Fibroblast of skin of back (primary cell): ENCODE results near the gene AJAP1. TPM values are rescaled to one million over a fixed set of nuclear protein-coding genes. Genes with fewer than 3 reads are reported as not detected.
"Not testable (repeated sequence)": the region's sequence is repeated elsewhere in the genome, so short reads cannot be mapped to it uniquely, and the experiment has no call there.

Experiments
- DNase-seq: peaks from one replicate; pipeline ENCODE4 v3.0.0-alpha.2; 2013
- polyA plus RNA-seq, 2 experiments: library from polyadenylated mRNA; unstranded; fragments of 120-200 nt; gene quantifications; one replicate each; pipeline ENCODE4 v1.2.1, GENCODE V29; 2013; ENCODE audit not compliant: insufficient read length in 2 of 2

Gene AJAP1
- 5.0 TPM for polyA plus RNA-seq (2013, experiment 1 of 2; ENCODE audit: insufficient read length)
- polyA plus RNA-seq (2013, experiment 2 of 2; ENCODE audit: insufficient read length): 2.3 TPM

- peak; percentile 49 for DNase-seq
Measured at GRCh38 chr1:4653796-4654725, at the start of gene AJAP1. Gene AJAP1, plus strand, starts transcription at chr1:4654609. Its CDS starts 817 bp downstream, at chr1:4655426.

- no peak for DNase-seq
Measured at GRCh38 chr1:4605158-4605557, 49.3 kb upstream of the AJAP1 start.

- DNase-seq: no peak
Measured at GRCh38 chr1:4611563-4612341, 42.7 kb upstream of the AJAP1 start.

- DNase-seq: no peak
Measured at GRCh38 chr1:4612991-4613390, 41.4 kb upstream of the AJAP1 start.

GRCh38 chr1:4613606-4614370 lies 40.6 kb upstream of the AJAP1 start:
- no peak for DNase-seq

- no peak for DNase-seq
Measured at GRCh38 chr1:4614371-4615137, 39.9 kb upstream of the AJAP1 start.

GRCh38 chr1:4615138-4615470 lies 39.3 kb upstream of the AJAP1 start:
- DNase-seq: no peak

- DNase-seq: no peak
Measured at GRCh38 chr1:4615501-4615900, 38.9 kb upstream of the AJAP1 start.

- no peak for DNase-seq
Measured at GRCh38 chr1:4616831-4617465, 37.5 kb upstream of the AJAP1 start.

GRCh38 chr1:4617506-4617905 lies 36.9 kb upstream of the AJAP1 start:
- DNase-seq: no peak

- DNase-seq: not testable (repeated sequence)
Measured at GRCh38 chr1:4618827-4619226, 35.6 kb upstream of the AJAP1 start.

GRCh38 chr1:4621646-4622045 lies 32.8 kb upstream of the AJAP1 start:
- DNase-seq: no peak

- no peak for DNase-seq
Measured at GRCh38 chr1:4622821-4623220, 31.6 kb upstream of the AJAP1 start.

- no peak for DNase-seq
Measured at GRCh38 chr1:4624141-4624715, 30.2 kb upstream of the AJAP1 start.

- no peak for DNase-seq
Measured at GRCh38 chr1:4624801-4625200, 29.6 kb upstream of the AJAP1 start.

GRCh38 chr1:4626061-4626460 lies 28.3 kb upstream of the AJAP1 start:
- no peak for DNase-seq

GRCh38 chr1:4626560-4627319 lies 27.7 kb upstream of the AJAP1 start:
- no peak for DNase-seq

- DNase-seq: no peak
Measured at GRCh38 chr1:4627353-4627752, 27.1 kb upstream of the AJAP1 start.

- no peak for DNase-seq
Measured at GRCh38 chr1:4628992-4629391, 25.4 kb upstream of the AJAP1 start.

GRCh38 chr1:4630561-4630960 lies 23.8 kb upstream of the AJAP1 start:
- no peak for DNase-seq
